Suppressor macrophage treated with lipopolysaccharide for 1 hour (primary cell): ENCODE results near the gene MIA.
A peak's percentile ranks its signal among the peaks of the same experiment; 100 is the strongest.
"Not testable (repeated sequence)": the region's sequence is repeated elsewhere in the genome, so short reads cannot be mapped to it uniquely, and the experiment has no call there.

ENCODE experiments used
- DNase-seq, 3 donors: peaks; one replicate each; pipeline ENCODE4 v3.0.0-alpha.2; 2020 to 2022

Gene MIA

DNA sequence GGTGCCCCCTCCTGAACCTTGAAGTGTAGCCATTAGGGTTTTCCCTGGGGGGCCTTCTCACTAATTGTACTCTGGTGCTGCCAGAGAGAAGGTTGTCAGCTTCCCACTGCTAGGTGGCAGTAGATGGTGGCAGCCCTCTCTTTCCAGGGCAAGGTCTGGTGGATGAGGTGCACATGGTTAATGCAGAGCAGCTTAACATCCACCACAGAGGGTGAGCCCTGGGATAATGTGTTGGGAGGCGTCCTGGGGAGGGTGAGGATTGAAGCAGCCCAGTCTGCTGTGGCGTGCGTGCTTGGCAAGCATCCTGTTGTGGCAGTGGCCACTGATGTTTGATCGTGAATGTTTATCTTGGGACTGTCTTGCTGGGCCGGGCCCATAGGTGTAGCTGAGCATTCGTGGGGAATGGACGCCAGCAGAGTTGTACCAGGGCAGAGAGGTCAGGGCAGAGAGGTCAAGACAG is 29.5 kb downstream of the MIA start:
- no peak for DNase-seq

DNA sequence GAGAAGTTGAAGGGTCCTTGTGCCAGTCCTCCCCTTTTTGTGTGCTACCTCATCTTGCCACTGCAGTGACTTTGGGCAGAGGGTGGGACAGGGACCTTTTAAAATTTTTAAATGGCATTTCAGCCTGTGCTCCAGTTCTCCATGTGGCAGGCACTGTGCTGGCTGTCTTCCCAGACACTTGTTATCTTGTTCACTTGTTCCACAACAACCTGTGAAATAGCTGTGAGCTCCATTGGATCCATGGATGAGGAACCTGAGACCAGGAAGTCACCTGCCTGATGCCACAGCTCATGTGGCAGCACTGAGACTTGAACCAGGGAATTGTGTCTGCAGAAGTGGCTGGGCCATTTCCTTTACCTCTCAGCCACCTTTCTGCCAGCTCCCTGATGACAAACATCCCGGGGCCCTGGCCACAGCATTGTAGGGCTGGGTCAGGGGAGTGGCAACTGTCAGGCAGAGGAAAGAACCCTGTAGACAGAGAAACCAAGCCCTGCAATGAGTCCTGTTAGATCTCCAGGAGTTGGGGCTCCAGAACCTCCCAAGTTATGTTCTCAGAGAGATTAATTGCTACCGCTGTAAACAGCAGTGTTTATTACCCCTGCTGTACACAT is 30.0 kb downstream of the MIA start:
- no peak for DNase-seq

- DNase-seq: peak; percentile 85 to 94 (median 91)
Observed at GRCh38 chr19:40806423-40807146, 31.3 kb downstream of the MIA start.

- no peak for DNase-seq
Observed at GRCh38 chr19:40807147-40808020, 32.1 kb downstream of the MIA start.

DNA sequence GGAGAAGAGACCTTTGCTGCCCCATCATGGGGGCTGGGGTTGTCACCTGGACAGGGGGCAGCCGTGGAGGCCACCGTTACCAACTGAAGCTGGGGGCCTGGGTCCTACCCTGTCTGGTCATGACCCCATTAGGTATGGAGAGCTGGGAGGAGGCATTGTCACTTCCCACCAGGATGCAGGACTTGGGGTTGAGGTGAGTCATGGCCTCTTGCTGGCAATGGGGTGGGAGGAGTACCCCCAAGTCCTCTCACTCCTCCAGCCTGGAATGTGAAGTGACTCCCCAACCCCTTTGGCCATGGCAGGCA is 32.7 kb downstream of the MIA start:
- no peak for DNase-seq

DNA sequence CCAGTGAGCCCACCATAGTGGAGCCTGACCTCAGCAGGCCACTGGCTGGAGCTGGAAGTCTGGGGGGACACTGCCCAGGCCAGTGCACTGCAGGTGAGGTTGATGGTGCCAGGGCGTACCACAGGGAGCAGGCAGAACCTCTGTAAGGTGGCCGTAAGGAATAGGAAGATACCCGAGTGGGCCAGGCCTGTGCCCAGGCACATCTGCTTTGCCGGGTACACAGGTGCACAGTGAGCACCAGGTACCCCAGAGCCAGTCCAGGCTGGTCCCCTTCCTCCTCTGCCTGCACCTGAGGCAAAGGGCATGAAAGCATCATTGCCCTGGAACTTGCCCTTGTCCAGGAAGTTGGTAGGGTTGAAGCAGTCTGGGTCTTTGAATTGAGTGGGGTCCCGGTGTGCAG is 33.2 kb downstream of the MIA start:
- DNase-seq: no peak

DNA sequence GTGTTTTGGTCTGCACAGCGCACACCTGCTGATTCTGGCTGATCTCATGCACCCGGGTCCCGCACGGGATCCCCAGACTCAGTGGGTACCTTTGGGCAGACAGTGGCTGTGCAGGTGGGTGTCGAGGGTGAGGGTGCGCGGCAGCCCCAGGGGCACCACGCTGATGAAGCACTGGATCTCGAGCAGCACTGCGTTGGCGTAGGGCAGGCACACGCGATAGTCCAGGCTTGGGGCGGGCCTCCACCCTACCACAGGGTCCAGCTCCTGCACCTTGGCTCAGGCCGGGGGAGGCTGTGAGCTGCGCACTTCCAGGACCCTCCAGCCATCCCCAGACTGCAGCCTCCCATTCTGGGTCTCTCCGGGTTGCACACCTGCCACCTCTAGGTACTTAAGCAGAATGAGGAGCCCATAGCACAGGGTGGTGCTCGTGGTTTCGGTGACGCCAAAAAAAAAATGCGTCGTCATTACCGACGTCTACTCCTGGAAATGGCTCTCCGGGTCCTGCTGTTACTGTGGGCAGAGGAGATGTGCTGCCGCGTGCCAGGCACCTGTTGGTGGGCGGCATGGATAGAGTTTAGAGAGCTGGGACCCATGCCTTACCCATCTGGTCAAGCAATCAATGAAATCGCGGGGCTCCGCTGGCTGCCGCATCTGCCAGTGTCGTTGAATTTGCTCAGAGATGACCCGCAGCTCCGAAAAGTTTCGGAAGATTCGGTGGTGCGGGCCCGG is 34.2 kb downstream of the MIA start:
- no peak for DNase-seq

DNA sequence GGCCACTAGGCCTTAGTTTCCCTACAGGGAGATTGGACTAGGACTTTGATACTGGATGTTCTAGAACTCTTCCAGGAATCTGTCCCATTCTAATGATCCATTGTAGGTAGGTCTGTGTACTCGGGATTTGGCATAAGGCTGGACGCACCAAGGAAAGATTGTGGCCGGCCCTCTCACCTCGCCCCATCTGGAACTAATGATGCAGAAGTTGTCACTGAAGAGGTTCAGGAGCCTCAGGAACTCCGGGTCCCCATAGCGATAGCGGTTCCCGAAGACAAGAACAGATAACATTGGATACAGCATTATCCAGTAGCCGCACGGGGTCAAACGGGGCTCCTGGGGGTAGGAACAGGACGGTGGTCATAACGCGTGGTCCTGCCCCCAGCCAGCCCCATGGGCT is 34.8 kb downstream of the MIA start:
- DNase-seq: no peak

- DNase-seq: peak; percentile 65 to 87 (median 78)
Observed at GRCh38 chr19:40810649-40811408, 35.5 kb downstream of the MIA start.

DNA sequence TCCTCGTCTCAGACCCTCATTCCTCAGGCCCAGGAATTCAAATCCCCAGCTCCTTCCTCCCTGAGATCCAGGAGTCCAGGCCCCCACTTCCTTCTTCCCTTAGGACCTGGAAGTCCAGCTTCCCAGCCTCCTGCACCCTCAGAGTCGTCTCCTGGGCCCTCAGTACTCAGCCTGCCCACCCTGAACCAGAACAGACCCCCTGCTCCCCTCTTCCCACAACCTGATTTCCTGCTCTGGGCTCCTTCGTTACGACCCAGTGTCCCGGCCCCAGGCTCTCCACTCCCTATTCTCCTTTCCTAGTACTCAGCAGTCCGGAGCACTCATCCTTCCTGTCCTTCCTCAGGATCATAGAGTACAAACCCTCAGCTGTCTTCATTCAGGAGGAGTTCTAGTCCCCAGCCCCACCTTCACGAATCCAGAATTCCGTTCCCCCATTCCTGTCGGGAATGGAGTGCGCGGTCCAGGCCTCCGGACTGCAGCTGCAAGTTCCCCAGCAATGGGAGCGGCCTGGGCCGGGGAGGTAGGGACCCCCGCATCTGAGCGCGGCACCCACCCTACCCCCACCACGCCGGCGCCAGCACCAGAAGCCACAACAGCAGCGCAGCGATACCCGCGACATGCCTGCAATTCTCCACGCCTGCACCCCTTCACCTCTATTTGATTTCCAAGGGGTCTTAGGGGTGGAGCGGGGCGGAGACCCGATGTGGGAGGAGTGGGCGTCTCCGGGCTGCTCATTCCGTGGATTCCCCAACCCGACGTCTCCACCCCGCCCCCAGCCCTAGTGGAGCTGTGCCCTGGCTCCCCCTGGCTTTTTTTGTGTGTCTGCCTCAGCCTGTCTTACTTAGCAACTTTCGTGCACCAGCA is 36.4 kb downstream of the MIA start:
- DNase-seq: no peak

DNA sequence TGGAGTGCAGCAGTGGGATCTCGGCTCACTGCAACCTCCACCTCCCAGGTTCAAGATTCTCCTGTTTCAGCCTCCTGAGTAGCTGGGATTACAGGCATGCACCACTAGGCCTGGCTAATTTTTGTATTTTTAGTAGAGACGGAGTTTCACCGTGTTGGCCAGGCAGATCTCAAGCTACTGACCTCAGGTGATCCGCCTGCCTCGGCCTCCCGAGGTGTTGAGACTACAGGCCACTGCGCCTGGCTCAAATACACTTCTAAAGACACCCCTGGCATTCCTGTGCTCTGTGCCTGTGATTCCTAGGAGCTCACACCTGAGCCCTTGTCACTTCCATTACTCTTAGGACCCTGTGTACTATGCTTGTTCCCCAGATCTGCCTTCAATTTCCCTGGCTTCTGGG is 37.2 kb downstream of the MIA start:
- DNase-seq: not testable (repeated sequence)

DNA sequence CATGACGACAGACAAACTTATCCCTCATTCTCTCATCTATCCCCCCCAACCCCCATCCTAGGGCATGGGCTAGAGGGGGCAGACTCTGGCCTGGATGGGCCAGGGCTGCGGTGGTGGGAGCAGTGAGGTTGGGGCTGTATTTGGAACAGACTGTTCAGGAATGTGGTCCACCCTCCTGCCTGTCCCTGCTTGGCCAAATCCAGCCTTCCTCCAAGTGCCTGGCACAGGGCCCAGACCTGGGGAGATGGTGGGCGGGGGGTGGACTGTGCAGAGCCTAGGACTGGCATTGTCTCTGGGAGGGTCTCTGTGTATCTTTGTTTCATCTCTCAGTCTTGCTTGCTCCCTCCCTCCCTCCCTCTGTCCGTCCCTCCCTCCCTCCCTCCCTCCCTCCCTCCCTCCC is 37.9 kb downstream of the MIA start:
- no peak for DNase-seq

DNA sequence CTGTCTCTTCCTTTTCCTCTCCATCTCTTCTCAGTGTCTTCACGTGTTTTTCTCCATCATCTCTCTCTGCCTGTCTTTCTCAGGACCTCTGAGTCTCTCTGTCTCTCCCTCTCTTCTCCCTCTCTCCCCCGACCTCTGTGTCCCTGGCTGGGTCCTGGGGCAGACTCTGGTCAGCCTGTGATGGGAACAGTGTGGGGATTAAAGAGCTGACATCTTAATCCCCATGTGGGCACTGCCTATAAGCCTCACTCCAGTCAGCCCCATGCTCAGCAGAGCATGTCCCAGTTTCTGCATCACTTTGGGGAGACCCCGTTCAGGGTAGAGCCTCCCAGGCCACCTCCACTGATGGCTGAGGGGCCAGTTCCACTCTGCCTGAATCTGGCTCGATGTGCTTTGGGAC is 39.9 kb downstream of the MIA start:
- DNase-seq: no peak

GRCh38 chr19:40818480-40819399 is 43.4 kb downstream of the MIA start:
- peak; percentile 77 to 88 (median 84) for DNase-seq

DNA sequence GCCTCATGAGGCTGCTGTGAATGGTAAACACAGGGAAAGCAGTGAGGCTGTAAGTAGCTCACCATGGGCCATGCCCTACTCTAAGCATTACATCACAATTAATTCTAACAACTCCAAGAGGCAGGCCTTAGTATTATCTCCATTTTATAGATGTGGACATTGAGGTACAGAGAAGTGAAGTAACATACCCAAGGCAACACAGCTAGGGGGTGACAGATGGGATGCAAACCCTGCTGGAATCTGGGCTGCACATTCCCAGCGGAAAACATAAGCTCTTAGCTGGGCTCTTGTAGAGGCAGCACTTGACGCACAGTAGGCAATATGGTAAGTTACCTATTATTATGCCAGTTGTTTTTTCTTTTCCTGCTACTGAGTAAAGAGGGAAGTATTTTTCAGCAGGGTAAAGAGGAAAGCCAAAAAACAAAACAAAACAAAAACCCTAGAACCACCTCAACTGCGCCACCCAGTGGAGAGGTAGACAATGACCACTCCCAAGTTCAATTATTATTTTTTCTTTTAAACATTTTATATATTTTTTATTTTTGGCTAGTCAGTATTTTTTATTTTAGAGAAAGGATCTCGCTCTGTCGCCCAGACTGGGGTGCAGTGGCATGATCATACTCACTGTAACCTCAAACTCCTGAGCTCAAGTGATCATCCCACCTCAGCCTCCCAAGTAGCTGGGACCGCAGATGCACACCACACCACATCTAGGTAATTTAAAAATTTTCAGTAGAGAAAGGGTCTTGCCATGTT is 44.3 kb downstream of the MIA start:
- peak; percentile 63 to 70 (median 64) for DNase-seq

DNA sequence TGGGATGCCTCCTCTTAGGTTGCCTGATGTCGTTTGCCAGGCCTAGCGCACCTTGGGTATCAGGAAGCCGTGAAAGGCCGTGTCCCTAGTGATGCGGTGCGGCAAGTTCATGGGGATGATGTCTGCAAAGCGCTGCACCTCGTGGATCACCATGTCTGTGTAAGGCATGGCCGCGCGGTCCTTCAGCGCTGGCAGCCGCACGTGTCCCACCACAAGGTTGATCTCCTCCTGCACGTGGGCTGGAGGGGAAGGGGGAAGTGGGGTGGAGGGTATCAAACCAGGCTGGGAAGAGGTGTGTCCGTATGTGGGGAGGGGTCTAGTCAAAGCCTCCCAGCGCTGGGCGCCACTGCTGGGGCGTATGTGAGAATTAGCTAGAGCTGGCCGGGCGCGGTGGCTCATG is 46.8 kb downstream of the MIA start:
- no peak for DNase-seq

GRCh38 chr19:40822704-40823553 is 47.6 kb downstream of the MIA start:
- DNase-seq: peak; percentile 66 to 67 (median 66)

- DNase-seq: not testable (repeated sequence)
Observed at GRCh38 chr19:40824916-40825315, 49.6 kb downstream of the MIA start.
